CD4-positive, alpha-beta T cell treated with Interleukin-6 for 4 hours (primary cell): Measurements from ENCODE around the gene SYN1.

Source experiments
- DNase-seq: peaks from one replicate; pipeline ENCODE4 v3.0.0-alpha.2; 2020; ENCODE audit warnings: mixed read lengths

SYN1 gene

DNA sequence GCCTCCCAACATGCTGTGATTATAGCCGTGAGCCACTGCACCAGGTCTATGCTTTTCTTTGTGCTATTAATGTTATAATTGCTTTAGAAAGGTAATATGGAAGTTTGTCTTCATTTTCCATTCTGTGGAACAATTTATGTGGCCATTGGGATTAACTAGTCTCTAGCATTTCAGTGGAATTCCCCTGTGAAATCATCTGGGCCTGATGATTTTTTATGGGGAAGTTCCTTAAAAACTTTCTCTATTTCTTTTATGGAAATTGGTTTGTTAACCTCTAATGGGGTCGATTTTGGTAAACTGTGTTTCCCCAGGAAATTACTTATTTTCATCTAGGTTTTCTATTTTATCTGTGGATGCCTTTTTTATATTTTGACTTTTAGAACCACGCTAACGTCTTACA lies 26.1 kb downstream of the SYN1 start:
- no peak for DNase-seq

DNA sequence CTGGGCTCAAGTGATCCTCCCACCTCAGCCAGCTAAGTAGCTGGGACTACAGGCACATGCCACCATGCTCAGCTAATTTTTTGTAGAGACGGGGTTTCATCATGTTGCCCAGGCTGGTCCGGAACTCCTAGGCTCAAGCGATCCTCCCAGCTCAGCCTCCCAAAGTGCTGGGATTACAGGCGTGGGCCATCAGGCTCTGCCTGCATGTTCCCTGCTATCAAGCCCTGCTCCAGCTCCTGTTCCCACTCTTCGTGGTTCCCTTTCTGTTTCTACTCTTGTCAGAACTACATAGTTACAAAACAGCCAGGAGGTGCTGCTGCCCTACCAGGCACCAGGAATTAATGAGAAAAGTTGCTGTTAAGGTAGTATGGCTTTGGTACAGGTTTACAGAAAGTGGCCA lies 28.7 kb downstream of the SYN1 start:
- no peak for DNase-seq

DNA sequence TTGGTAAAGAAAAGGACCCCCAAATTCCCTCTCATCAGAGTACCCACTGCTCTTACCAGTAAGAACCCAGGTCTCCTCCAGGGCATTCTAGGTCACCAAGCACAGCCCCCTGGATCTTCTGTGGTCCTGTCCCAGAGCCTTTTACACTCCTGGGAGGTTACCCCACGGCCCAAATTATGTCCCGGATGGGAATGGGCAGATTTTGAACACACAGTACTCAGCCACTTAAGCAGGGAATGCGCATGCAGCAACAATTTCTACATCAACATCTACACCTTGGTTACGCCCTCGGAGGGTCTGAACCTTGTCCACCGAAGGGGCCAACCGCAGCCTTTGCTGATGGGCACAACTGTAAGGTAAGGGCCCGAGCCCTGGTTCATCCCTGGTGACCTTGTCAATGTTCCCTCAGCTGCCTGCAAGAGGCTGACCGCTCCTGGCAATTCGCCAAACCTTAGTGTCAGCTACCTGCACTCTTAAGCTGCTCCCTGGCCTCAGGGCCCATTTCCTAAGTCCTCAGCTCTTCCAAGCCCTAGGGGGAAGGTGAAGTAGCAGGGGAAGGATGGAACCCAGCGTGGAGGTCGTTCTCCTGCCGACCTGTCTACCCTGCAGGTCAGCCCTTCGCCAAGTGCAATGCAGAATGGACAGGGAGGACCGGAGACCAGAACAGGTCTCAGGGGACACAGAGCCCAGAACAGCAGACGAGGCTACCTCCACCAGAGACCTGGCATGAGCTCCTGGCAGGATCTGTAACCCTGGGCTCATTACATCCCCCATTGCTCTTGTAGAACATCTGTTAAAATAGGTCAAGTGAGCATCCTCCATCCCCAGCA lies 31.5 kb downstream of the SYN1 start:
- DNase-seq: no peak

- no peak for DNase-seq
Observed at GRCh38 chrX:47587091-47587891, 32.4 kb downstream of the SYN1 start.

DNA sequence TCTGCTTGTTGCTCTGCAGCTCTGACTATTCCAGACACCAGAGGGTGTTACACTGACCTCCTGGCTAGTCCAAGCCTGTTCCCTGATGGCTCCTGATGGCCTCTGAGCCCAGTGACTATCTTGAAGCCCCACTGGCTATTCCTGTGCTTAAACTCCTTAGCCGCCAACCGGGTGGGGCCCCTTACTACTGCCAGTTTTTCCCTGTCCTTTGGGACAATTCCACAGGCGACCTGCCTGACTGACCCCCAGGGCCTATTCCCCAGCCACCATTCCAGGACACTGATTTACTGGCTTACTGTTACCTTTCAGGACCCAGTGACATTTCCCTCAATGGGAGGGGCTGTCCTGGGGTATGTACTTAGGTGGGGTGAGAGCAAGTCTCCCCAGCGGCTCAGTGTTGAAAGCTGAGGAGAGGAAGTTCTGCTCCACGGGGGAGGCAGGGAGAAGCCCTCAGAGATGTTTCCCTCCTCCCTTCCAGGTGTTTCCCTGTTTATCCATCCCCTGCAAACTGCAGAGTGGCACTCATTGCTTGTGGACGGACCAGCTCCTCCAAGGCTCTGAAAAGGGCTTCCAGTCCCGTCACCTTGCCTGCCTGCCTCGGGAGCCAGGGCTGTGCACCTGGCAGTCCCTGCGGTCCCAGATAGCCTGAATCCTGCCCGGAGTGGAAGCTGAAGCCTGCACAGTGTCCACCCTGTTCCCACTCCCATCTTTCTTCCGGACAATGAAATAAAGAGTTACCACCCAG lies 33.4 kb downstream of the SYN1 start:
- no peak for DNase-seq

DNA sequence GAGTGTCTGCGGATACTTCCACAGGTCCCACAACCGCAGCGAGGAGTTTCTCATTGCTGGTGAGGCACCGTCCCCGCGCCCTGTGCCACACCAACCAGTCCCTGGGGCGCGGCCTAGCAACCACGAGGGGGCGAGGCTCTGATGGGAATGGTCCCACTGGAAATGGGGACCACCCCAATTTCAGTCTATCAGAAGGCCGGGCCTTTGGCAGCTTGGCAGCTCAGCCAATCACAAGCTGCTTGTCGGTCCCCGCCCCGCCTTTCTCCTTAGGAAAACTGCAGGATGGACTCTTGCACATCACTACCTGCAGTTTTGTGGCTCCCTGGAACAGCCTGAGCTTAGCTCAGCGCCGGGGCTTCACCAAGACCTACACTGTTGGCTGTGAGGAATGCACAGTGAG lies 34.4 kb downstream of the SYN1 start:
- no peak for DNase-seq

- DNase-seq: no peak
Observed at GRCh38 chrX:47584714-47585113, 34.9 kb downstream of the SYN1 start.

- DNase-seq: no peak
Observed at GRCh38 chrX:47583240-47583861, 36.3 kb downstream of the SYN1 start.

- peak; percentile 90 for DNase-seq
Observed at GRCh38 chrX:47581731-47582647, 37.7 kb downstream of the SYN1 start, which contains the start of gene TIMP1. Gene TIMP1 (plus strand): TSS chrX:47582436. CDS start chrX:47583416, 980 bp downstream.

DNA sequence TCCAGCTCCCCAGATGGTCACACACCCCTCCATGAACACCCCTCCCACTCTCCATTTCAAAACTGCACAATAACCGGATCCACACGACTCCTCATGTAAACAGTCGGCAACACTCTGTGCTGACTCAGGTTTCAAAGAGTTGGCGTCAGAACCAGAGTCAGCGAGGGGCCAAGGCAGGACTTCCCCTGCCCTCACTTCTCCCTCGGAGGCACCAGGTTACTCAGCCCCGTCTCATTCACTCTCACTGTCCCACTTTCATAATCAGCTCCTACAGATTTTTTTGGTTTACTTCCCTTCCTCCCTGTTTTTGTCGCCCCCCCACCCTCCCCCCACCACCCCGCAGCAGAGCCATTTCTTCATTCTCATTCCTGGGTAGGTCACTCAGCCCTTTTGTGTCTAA lies 40.1 kb downstream of the SYN1 start:
- DNase-seq: peak; percentile 32

DNA sequence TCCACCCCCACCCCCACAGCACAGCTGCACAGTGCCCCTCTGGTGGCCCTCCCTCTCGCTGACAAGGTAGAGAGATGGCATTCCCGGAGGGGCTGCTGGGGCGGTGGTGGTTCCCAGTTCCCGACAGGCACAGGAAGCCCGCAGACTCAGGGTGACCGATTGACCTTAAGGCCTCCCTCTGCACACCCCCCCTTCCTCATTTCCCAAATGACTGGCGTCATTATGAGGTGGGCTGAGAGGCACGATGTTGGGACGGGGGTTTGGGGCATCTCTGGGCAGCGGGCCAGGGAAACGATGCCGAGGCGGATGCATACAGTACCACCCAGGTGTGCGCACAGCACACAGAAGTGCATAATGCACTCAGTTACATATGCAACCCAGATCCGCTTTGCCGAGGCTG lies 41.0 kb downstream of the SYN1 start:
- no peak for DNase-seq

- no peak for DNase-seq
Observed at GRCh38 chrX:47577901-47578300, 41.8 kb downstream of the SYN1 start.

- DNase-seq: no peak
Observed at GRCh38 chrX:47577424-47577823, 42.2 kb downstream of the SYN1 start.

DNA sequence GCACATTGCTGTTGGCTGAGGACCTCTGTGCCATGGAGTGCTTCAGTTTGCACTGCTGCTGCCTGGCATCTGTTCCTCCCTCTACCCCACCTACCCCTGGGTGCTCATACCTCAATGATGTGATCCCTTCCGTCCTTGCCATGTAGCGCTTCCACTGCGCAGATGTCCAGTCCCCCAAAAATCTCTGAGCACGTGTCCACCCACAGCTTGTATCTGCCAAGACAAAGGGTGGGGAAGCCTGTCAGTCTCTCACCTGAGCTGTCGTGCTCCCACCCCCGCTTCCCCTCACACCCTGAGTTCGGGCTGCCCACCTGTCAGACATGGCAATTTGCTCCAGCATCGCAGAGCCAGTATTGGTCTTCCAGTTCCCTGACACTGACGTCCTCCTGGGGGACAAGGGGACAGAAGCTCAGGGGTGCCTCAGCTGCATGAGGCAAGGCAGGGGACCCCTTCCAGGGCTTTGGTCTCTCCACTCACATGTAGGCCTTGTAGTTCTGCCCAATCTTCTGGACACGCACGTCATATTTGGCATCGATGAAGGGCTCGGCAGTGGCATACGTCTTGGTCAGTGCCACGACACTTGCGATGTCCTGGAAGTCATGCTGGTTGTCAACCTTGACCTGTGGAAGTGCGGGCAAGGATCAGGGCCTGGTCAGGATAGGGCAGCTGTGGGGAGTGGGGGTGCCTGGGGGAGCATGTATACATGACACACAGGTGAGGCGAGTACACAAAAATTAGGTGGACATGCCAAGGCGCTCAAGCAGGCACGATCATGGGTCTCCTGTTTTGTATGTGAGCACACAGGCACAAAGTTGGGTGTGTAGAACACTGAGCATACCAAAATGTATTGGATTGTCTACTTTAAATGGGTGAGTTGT lies 43.4 kb downstream of the SYN1 start:
- no peak for DNase-seq

DNA sequence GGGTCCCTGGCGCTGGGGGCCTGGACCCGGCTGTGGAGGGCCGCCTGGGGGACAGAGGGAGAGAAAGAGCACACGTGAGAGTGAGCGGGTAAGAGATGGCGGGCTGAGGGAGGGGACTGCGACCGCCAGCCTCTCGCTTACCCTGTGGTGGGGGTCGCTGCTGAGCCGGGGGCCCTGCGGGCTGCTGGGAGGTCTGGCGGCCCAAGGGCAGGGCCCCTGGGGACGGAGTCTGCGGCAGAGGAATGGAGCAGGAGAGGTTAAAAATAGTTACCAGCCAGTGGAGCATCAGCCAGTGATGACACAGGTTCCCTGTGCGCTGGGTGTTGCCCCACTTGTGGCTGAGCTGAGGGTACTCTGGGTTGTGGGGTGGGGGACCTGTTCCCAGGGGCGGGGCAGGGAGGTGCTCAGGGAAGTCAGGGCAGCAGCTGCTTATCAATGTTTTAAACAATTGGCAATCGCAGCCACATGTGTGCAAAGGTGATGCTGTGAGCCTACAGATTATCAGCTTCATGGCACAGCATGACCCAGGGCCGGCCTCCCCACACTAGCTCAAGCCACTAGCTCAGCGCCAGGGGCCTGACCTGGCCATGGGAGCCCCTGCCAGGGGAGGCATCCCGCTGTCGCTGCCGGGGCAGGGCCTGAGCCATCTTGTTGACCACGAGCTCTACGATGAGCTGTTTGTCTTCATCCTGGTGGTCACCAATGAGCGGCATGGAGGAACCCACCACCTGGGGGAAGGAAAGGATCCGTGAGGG lies 44.9 kb downstream of the SYN1 start:
- DNase-seq: no peak

GRCh38 chrX:47574076-47574546 lies 45.5 kb downstream of the SYN1 start:
- DNase-seq: no peak

DNA sequence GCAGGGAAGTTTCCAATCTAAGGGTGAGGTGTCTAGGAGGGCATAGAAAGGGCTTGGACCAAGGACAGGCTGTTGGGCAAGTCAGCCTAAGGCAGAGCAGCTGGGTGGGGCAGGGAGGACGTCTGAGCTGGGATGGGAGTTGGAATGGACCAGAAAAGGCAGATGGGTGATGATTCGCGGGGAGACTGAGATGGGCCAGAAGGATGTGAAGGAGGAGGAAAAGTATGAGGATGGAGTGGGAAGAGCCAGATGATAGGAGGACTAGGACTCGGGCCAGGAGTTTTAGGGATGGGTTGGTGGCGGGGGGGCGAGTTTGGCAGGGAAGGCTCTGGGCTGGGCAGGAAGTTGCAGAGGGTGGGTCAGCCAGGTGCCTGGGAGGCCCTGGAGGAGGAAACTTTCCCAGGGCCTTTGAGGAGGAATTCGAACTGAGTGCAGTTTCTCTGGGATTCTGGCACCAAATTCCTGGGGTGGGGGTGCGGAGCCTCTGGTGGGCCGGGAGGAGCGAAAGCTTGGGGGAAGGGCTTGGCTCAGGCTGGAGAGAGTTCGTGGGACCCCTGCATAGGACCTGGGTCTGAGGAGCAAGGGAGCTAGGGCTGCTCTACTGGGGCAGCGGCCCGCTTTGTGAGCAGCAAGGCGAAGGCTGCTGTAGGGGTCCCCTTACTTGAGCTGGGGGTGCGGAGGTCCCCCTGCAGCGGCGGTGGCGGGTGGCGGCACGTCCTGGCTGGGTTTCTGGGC lies 46.1 kb downstream of the SYN1 start:
- no peak for DNase-seq

- DNase-seq: no peak
Observed at GRCh38 chrX:47572773-47573340, 46.8 kb downstream of the SYN1 start.

DNA sequence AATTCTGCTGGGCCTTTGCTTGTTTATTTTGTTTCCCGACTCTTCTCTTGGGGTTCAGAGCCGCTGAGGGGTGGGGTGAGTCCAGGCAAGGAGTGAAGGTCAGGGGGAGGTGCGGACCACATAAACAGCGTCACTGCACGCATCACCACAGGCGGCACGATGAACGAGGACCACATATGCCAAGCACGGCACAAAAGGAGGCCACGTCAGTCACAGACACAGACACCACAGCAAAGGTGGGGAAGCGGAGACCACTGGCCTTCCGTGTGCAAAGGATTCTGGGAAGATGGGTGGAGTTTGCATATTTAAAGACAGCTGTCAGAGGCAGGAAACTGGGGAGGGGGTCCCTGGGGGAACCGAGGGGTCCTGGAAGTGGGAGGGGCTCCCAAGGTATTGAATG lies 47.8 kb downstream of the SYN1 start:
- no peak for DNase-seq
